LNCAP (cell line): Measurements from ENCODE around the gene BTBD3.

ENCODE experiments used
- CTCF ChIP-seq: fragments of 450-650 bp; IDR thresholded peaks from 2 replicates; pipeline ENCODE4 v1.5.1; 2017; ENCODE audit warnings: mild to moderate bottlenecking

The BTBD3 gene

DNA sequence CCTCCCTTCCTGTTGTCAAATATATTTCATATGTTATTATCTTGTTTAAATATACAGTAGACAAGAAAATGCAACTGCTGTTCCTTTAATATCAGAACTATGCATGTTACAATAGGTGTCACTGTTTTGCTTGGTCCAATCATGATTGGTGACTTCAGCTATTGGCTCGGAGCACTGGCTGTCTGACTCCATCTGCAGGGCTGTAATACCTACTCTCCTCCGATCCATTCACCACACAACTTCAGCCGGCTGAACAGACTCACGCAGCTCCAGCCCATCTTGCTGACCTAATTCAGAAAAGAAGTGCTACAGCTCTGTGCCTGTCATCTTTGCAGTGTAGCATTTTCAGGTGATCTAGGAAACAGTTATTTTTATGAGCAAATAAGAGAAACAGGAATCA lies at the start of gene BTBD3:
Gene BTBD3, plus strand, starts transcription at position 231 of the 400 bp plus-strand sequence. CDS start 383 bp downstream, outside the sequence.
- TF ChIP-seq CTCF: no peak

GRCh38 chr20:11869641-11870040 lies 48.1 kb upstream of the BTBD3 start:
- TF ChIP-seq CTCF: no peak

GRCh38 chr20:11870411-11870810 lies 47.3 kb upstream of the BTBD3 start:
- TF ChIP-seq CTCF: no peak

DNA sequence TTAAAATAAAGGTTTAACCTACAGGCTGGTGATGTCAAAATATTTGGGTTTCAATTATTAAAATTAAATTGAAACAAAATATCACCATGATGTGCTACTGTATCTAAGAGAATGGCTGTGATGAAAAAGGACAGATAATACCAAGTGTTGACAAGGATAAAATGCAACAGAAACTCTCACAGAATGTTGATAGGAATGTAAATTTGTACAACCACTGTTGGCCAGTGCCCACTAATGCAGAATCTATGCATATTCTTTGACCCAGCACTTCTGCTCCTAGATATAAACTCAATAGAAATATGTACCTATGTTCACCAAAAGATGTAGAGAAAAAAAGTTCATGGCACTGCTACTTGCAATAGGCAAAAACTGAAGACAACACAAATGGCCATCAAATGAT lies 41.1 kb upstream of the BTBD3 start:
- TF ChIP-seq CTCF: no peak

GRCh38 chr20:11880680-11881079 lies 37.0 kb upstream of the BTBD3 start:
- no peak for TF ChIP-seq CTCF

DNA sequence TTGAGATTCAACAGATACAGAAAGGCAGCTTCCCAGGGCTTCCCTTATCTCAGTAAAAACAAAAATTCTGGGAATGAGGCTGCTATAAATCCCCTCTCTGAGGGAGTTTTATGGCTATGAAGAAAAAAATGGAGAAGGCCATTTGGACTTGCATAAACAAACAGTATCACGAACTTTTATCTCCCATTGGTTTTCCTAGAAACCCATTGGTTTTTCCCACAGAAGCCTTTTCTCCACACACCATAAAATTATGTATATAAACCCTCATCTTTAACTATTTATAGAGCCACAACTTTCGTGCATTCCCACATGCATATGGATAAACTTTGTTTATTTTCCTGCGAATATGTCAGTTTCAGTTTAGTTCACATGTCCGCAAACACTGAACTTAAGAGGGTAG lies 36.2 kb upstream of the BTBD3 start:
- TF ChIP-seq CTCF: no peak

GRCh38 chr20:11882651-11883050 lies 35.0 kb upstream of the BTBD3 start:
- no peak for TF ChIP-seq CTCF

GRCh38 chr20:11888648-11889047 lies 29.0 kb upstream of the BTBD3 start:
- no peak for TF ChIP-seq CTCF
